Adipocyte (in vitro differentiated cells): ENCODE measurements around the gene GJA9.
A peak's percentile ranks its signal among the peaks of the same experiment; 100 is the strongest.

Experiments used
- DNase-seq: peaks from one replicate; pipeline ENCODE4 v3.0.0-alpha.2; 2015; ENCODE audit warnings: low read depth
- H3K27me3 ChIP-seq: replicated peaks from 2 replicates; pipeline ENCODE4 v1.7.0; 2013; ENCODE audit warnings: mild to moderate bottlenecking, low read length, moderate library complexity; ENCODE audit not compliant: control insufficient read depth, insufficient read depth
- H3K36me3 ChIP-seq: 2 replicates; pipeline ENCODE4 v1.7.0; 2013; ENCODE audit warnings: low read length, mild to moderate bottlenecking, moderate library complexity; ENCODE audit not compliant: control insufficient read depth, insufficient read depth, severe bottlenecking
- H3K4me1 ChIP-seq: 2 replicates; pipeline ENCODE4 v1.7.0; 2013; ENCODE audit warnings: mild to moderate bottlenecking, low read length, moderate library complexity; ENCODE audit not compliant: control insufficient read depth, insufficient read depth
- H3K4me3 ChIP-seq: 2 replicates; pipeline ENCODE4 v1.7.0; 2013; ENCODE audit warnings: mild to moderate bottlenecking, low read length, moderate library complexity
- H3K9ac ChIP-seq: 2 replicates; pipeline ENCODE4 v1.7.0; 2013; ENCODE audit warnings: mild to moderate bottlenecking, low read length, moderate library complexity
- H3K9me3 ChIP-seq: 2 replicates; pipeline ENCODE4 v1.7.0; 2013; ENCODE audit warnings: mild to moderate bottlenecking, low read length, moderate library complexity; ENCODE audit not compliant: control insufficient read depth

The GJA9 gene

GRCh38 chr1:38873027-38873969 is 8.1 kb downstream of the GJA9 start, which contains the start of gene MYCBP:
MYCBP (minus strand) TSS chr1:38873348; CDS start chr1:38873305, 43 bp downstream.
- Histone ChIP-seq H3K27me3 (no peaks in the 10 kb centered on the region), H3K4me1 (peaks cover 26% of the 10 kb centered on the region), H3K36me3 (peaks cover 4% of the 10 kb centered on the region), H3K9ac (peak within 1 kb of the TSS; percentile 98), H3K4me3 (peak within 1 kb of the TSS; percentile 93), H3K9me3 (no peaks in the 10 kb centered on the region)
- peak; percentile 96 for DNase-seq

- DNase-seq, result peak; percentile 51
- Histone ChIP-seq H3K27me3 (no peaks in the 10 kb centered on the region), H3K9ac (peak overlapping the region; percentile 98), H3K4me3 (peak overlapping the region; percentile 93), H3K4me1 (peaks cover 26% of the 10 kb centered on the region), H3K9me3 (no peaks in the 10 kb centered on the region), H3K36me3 (peaks cover 4% of the 10 kb centered on the region)
Observed at GRCh38 chr1:38872401-38873026, 8.9 kb downstream of the GJA9 start.

GRCh38 chr1:38870996-38871395 is 10.4 kb downstream of the GJA9 start:
- Histone ChIP-seq H3K36me3 (peaks cover 11% of the 10 kb centered on the region), H3K4me3 (no peak overlapping the region), H3K27me3 (no peaks in the 10 kb centered on the region), H3K9ac (no peak overlapping the region), H3K9me3 (no peaks in the 10 kb centered on the region), H3K4me1 (peaks cover 26% of the 10 kb centered on the region)
- no peak for DNase-seq

- DNase-seq, result no peak
- Histone ChIP-seq H3K4me3 (no peak overlapping the region), H3K36me3 (peaks cover 11% of the 10 kb centered on the region), H3K27me3 (no peaks in the 10 kb centered on the region), H3K9me3 (no peaks in the 10 kb centered on the region), H3K9ac (no peak overlapping the region), H3K4me1 (peaks cover 44% of the 10 kb centered on the region)
Observed at GRCh38 chr1:38867208-38867607, 14.2 kb downstream of the GJA9 start.

- no peak for DNase-seq
- no peak overlapping the region for H3K4me3 ChIP-seq
- H3K9me3 ChIP-seq, result no peaks in the 10 kb centered on the region
- H3K4me1 ChIP-seq, result peaks cover 50% of the 10 kb centered on the region
- H3K27me3 ChIP-seq, result no peaks in the 10 kb centered on the region
- no peak overlapping the region for H3K9ac ChIP-seq
- H3K36me3 ChIP-seq, result peaks cover 8% of the 10 kb centered on the region
Observed at GRCh38 chr1:38865112-38865715, 16.2 kb downstream of the GJA9 start.

GRCh38 chr1:38860454-38860795 is 21.0 kb downstream of the GJA9 start:
- Histone ChIP-seq H3K4me1 (peaks cover 64% of the 10 kb centered on the region), H3K27me3 (no peaks in the 10 kb centered on the region), H3K36me3 (peaks cover 15% of the 10 kb centered on the region), H3K9me3 (no peaks in the 10 kb centered on the region), H3K9ac (peak overlapping the region; percentile 98), H3K4me3 (peak overlapping the region; percentile 98)
- DNase-seq, result peak; percentile 27

GRCh38 chr1:38859561-38860453 is 21.6 kb downstream of the GJA9 start, which contains the start of gene RRAGC:
RRAGC (minus strand) TSS chr1:38859772; CDS start chr1:38859646, 126 bp downstream.
- DNase-seq, result peak; percentile 99
- H3K9ac ChIP-seq, result peak within 1 kb of the TSS; percentile 98
- H3K27me3 ChIP-seq, result no peaks in the 10 kb centered on the region
- no peaks in the 10 kb centered on the region for H3K9me3 ChIP-seq
- peaks cover 64% of the 10 kb centered on the region for H3K4me1 ChIP-seq
- peak within 1 kb of the TSS; percentile 98 for H3K4me3 ChIP-seq
- H3K36me3 ChIP-seq, result peaks cover 18% of the 10 kb centered on the region

- Histone ChIP-seq H3K4me3 (peak overlapping the region; percentile 96), H3K36me3 (peaks cover 25% of the 10 kb centered on the region), H3K9me3 (no peaks in the 10 kb centered on the region), H3K27me3 (no peaks in the 10 kb centered on the region), H3K9ac (peak overlapping the region; percentile 93), H3K4me1 (peaks cover 64% of the 10 kb centered on the region)
- DNase-seq, result peak; percentile 70
Observed at GRCh38 chr1:38858833-38859560, 22.4 kb downstream of the GJA9 start.

GRCh38 chr1:38852780-38853179 is 28.6 kb downstream of the GJA9 start:
- Histone ChIP-seq H3K27me3 (no peaks in the 10 kb centered on the region), H3K36me3 (peaks cover 74% of the 10 kb centered on the region), H3K4me3 (no peak overlapping the region), H3K9me3 (no peaks in the 10 kb centered on the region), H3K9ac (no peak overlapping the region), H3K4me1 (peaks cover 39% of the 10 kb centered on the region)
- no peak for DNase-seq

GRCh38 chr1:38848071-38848470 is 33.3 kb downstream of the GJA9 start:
- no peak overlapping the region for H3K9ac ChIP-seq
- H3K36me3 ChIP-seq, result peaks cover 87% of the 10 kb centered on the region
- DNase-seq, result no peak

More at GRCh38 chr1:38848071-38848470, 33.3 kb downstream of the GJA9 start:
- no peak overlapping the region for H3K4me3 ChIP-seq
- H3K27me3 ChIP-seq, result no peaks in the 10 kb centered on the region
- H3K4me1 ChIP-seq, result peaks cover 19% of the 10 kb centered on the region
- H3K9me3 ChIP-seq, result no peaks in the 10 kb centered on the region
